ENCODE measurements around the gene SLC44A4. TPM values are rescaled to one million over a fixed set of nuclear protein-coding genes. Genes with fewer than 3 reads are reported as not detected.

SLC44A4 gene
- total RNA-seq, 1 donor from 2014 or later = 1.8 TPM

- Histone ChIP-seq H3K27me3 (ENCODE audit: control insufficient read depth, insufficient read depth, low read length) (no peaks in the 10 kb centered on the region), H3K36me3 (ENCODE audit: control insufficient read depth, insufficient read depth, low read length) (peaks cover 2% of the 10 kb centered on the region), H3K4me3 (ENCODE audit: low read depth, low read length) (no peak overlapping the region)
- DNase-seq (ENCODE audit: low read depth) (no peak), FAIRE-seq (no peak)
- no peak for TF ChIP-seq CTCF (IDR thresholded peaks at IDR 0.05; ENCODE audit: insufficient read depth, low read length, severe bottlenecking)
These were observed 2.4 kb downstream of the SLC44A4 start for GRCh38 chr6:31876357-31876756.

GRCh38 chr6:31875877-31876276 lies 2.9 kb downstream of the SLC44A4 start:
- FAIRE-seq (no peak), DNase-seq (ENCODE audit: low read depth) (no peak)
- no peak for TF ChIP-seq CTCF (IDR thresholded peaks at IDR 0.05; ENCODE audit: insufficient read depth, low read length, severe bottlenecking)
- Histone ChIP-seq H3K27me3 (ENCODE audit: control insufficient read depth, insufficient read depth, low read length) (no peaks in the 10 kb centered on the region), H3K36me3 (ENCODE audit: control insufficient read depth, insufficient read depth, low read length) (peaks cover 2% of the 10 kb centered on the region), H3K4me3 (ENCODE audit: low read depth, low read length) (no peak overlapping the region)

- no peak for FAIRE-seq
- DNase-seq (ENCODE audit: low read depth) = no peak
- H3K27me3 ChIP-seq (ENCODE audit: control insufficient read depth, insufficient read depth, low read length) = no peaks in the 10 kb centered on the region
These were observed 3.8 kb downstream of the SLC44A4 start for GRCh38 chr6:31874836-31875572.

GRCh38 chr6:31874084-31874670 lies 4.6 kb downstream of the SLC44A4 start:
- DNase-seq (ENCODE audit: low read depth) (peak; percentile 15), FAIRE-seq (no peak)
- Histone ChIP-seq H3K27me3 (ENCODE audit: control insufficient read depth, insufficient read depth, low read length) (no peaks in the 10 kb centered on the region), H3K36me3 (ENCODE audit: control insufficient read depth, insufficient read depth, low read length) (no peaks in the 10 kb centered on the region), H3K4me3 (ENCODE audit: low read depth, low read length) (no peak overlapping the region)
- TF ChIP-seq CTCF (IDR thresholded peaks at IDR 0.05; ENCODE audit: insufficient read depth, low read length, severe bottlenecking) = no peak

More at GRCh38 chr6:31874836-31875572, 3.8 kb downstream of the SLC44A4 start:
- no peak overlapping the region for H3K4me3 ChIP-seq (ENCODE audit: low read depth, low read length)
- no peak for TF ChIP-seq CTCF (IDR thresholded peaks at IDR 0.05; ENCODE audit: insufficient read depth, low read length, severe bottlenecking)
- H3K36me3 ChIP-seq (ENCODE audit: control insufficient read depth, insufficient read depth, low read length) = peaks cover 2% of the 10 kb centered on the region

GRCh38 chr6:31871046-31871659 lies 7.6 kb downstream of the SLC44A4 start:
- FAIRE-seq = no peak
- Histone ChIP-seq H3K4me3 (ENCODE audit: low read depth, low read length) (no peak overlapping the region), H3K27me3 (ENCODE audit: control insufficient read depth, insufficient read depth, low read length) (no peaks in the 10 kb centered on the region), H3K36me3 (ENCODE audit: control insufficient read depth, insufficient read depth, low read length) (no peaks in the 10 kb centered on the region)
- TF ChIP-seq CTCF (IDR thresholded peaks at IDR 0.05; ENCODE audit: insufficient read depth, low read length, severe bottlenecking) = no peak
- DNase-seq (ENCODE audit: low read depth) = no peak
